SH-SY5Y (cell line): Measurements from ENCODE around the gene SHF.

Experiments
- GATA2 ChIP-seq: IDR thresholded peaks from 2 replicates; pipeline ENCODE4 v1.6.1; 2011; ENCODE audit warnings: mild to moderate bottlenecking, low read depth, low read length
- GATA3 ChIP-seq: IDR thresholded peaks from 2 replicates; pipeline ENCODE4 v1.6.1; 2011; ENCODE audit warnings: low read depth, mild to moderate bottlenecking, low read length, moderate library complexity

The SHF gene, protein sequence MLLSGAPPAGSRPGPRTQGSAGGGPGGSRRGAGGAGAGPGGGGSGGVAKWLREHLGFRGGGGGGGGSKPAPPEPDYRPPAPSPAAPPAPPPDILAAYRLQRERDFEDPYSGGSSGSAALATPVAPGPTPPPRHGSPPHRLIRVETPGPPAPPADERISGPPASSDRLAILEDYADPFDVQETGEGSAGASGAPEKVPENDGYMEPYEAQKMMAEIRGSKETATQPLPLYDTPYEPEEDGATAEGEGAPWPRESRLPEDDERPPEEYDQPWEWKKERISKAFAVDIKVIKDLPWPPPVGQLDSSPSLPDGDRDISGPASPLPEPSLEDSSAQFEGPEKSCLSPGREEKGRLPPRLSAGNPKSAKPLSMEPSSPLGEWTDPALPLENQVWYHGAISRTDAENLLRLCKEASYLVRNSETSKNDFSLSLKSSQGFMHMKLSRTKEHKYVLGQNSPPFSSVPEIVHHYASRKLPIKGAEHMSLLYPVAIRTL

DNA sequence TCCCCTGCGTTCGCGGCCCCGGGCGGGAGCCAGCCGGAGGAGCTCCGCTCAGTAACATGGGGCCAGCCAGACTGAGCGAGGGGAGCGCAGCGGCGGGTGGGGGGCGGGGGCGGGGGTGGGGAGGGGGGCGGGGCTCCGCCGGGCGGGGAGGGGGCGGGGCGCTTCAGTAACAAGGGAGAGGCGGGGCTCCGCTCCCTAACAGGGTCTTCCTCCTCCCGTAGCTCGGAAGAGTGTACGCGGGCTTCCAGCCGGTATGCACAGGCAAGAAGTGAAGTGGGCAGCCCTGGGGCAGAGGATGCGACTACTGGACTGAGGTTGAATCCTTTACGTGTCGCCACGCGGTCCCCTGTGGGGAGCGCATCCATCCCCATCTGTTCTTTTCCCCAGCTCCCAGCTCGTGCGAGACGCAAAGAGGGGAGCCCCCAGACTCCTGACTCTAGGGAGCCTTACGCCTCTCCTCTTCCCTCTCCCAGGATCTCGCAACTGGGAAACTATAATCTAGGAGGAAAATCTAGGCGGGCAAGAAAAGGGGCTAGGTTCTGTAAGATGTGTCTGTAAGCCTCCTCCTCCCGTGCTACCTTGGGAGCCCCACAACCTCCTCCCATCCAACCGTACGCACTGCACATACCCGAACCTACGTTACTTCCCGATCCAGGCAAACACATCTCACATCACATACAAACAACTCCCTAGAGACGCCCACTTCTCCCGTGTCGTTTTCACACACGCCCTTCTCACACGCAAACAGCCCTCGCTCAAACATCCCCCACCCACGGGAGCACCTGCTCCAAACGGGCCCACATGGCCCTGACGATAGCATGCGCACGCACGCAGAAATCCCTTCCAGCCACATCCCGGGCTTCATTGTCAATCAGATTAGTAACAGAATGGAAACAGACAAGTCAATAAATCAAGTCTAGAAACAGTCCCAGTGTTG, at the start of gene SHF:
Gene SHF (minus strand): TSS at position 73 of the 937 bp plus-strand sequence. CDS start 15 bp downstream, at position 58.
- TF ChIP-seq GATA2: 0 out of 2 replicates have a peak, but pooled peaks have one; percentile 10
- no peak for TF ChIP-seq GATA3

DNA sequence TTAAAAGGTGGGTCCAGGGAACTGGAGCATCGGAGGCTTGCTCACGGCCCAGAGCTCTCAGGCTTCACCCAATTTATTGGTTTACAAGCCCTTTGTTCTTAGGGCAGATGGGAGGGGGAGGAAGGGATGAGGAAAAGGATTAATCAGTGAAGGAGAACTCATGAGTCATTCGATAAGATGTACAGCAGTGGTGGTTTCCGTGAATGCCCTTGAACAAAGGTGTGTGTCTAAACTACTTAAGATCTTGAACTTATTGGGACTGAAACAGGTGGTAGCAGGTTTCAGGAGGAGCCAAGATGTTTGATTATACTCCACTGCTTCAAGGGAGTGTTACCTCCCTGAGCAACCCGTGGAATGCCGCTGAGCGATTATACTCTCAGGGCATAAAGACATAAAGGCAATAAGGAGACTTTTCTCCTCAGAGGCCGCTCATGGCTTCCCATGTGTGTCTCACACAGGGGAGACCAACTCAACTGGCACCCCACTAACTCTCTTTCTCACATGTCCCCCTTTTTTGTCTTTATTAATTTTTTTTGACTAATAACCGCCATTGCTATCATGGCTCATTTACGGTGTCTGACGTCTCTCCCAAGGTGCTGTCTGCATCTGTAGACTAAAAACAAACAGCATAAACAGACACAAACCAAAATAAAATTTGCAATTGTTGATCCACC, 46.9 kb upstream of the SHF start:
- TF ChIP-seq GATA2: no peak
- no peak for TF ChIP-seq GATA3

DNA sequence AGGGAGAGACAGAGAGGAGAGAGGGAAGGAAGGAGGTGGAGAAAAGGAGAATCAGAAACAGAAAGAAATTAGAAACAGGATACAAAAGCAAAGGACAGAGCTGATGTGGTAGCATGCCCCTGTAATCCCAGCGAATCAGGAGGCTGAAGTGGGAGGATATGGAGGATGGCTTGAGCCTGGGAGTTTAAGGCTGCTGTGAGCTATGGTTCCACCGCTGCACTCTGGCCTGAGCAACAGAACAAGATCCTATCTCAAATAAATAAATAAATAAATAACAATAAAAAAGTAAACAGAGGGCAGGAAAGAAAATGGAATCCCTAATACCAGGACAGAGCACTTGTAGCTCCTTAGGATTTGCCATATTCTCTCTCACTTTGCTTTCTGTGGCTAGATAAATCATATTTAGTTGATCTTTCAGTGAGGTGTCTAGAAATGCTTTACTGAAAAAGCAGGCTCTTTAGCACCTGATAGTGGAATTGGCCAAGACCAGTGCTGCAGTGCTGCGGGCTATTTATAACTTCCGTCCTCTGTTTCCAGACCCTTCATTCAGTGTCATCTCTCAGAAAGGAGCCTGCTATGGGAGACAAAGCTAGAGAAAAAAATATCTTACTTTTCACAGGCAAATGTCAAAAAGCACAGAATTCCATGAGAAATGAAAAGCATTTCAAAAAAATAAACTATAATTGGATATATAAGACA, 44.2 kb upstream of the SHF start:
- no peak for TF ChIP-seq GATA3
- TF ChIP-seq GATA2: no peak

DNA sequence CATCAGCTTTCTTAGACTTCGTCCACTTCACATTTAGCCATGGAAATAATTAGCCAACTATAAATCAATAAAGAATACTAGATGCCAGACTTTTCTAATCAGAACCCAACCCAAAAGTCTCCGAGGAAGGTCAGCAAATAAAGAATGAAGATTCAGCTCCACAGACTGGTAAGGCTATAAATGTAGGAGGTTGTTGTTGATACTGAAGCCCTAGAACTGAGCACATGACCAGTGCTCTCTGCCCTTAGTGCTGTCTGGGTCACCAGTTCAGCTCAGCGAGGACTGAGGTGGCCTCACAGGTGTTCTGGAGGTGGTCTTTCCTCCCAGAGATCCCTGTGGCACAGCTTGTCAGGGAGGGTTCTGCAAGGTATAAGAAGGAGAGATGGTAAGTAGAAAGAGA, 43.4 kb upstream of the SHF start:
- TF ChIP-seq GATA2 (no peak), GATA3 (no peak)

DNA sequence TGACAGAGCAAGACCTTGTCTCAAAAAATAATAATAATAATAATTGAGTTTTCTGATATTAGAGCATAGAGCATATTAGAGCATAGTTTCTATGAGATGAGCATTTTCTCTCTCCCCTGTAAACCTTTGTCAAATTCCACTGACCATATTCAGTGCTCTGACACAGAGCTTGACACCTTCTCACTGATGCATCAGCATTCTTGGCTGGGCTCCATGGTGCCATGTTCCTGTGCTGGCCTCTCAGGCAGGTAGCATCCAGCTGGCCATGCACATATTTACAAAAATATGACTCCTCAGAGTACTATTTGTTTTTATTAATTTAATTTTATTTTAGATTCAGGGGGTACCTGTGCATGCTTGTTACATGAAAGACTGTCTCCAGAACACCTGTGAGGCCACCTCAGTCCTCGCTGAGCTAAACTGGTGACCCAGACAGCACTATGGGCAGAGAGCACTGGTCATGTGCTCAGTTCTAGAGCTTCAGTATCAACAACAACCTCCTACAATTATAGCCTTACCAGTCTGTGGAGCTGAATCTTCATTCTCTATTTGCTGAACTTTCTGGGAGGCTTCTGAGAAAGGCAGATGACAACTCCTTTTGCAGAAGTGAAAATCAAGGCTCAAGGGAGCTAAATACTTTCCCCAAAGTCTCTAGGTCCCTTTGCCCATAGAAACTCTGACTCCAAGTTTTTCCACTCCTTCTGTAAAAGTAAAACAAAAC, 42.6 kb upstream of the SHF start:
- TF ChIP-seq GATA3: no peak
- no peak for TF ChIP-seq GATA2

DNA sequence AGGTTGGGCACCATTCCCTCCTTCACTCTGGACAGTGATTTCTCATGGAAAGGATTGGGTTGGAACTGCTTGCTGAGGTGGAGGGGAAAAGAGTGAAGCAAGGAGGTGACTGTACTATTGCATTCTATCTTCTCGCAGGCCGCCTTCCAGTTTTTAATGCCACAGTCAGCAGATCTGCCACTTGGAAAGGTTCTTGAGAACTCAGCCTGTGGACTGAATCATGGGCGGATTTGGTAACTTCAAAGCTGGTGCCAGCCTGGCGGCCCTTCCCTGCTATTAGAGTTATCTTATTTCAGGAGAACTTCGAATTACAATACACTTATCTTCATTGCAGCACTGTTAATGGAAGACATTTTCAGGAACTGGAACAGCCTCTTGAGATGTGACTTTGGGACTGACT, 41.2 kb upstream of the SHF start:
- TF ChIP-seq GATA2 (no peak), GATA3 (no peak)

DNA sequence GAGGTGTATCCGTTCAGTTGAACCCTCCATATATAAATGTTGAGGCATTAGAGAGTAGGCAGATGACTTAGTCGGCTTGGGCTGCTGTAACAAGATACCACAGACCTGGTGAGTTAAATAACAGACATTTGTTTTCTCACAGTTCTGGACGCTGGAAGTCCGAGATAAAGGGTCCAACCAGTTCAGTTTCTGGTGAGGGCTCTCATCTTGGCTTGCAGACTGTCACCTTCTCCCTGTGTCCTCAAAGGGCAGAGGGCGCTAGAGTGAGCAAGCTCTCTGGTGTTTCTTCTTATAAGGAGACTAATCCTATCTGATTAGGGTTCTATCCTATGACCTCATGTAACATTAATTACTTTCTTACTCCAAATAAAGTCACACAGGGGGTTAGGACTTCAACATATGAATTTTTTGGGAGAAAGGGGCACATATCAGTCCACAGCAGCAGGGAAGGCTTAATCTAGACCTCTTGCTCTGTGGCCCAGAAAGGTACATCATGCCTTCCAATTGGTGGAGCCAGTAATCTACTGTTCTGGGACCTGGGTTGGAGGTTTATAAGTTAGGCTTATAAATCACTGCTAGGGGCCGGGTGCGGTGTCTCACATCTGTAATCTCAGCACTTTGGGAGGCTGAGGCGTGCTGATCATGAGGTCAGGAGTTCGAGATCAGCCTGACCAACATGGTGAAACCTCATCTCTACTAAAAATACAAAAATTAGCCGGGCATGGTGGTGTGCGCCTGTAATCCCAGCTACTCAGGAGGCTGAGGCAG, 37.9 kb upstream of the SHF start:
- no peak for TF ChIP-seq GATA2
- TF ChIP-seq GATA3: no peak

DNA sequence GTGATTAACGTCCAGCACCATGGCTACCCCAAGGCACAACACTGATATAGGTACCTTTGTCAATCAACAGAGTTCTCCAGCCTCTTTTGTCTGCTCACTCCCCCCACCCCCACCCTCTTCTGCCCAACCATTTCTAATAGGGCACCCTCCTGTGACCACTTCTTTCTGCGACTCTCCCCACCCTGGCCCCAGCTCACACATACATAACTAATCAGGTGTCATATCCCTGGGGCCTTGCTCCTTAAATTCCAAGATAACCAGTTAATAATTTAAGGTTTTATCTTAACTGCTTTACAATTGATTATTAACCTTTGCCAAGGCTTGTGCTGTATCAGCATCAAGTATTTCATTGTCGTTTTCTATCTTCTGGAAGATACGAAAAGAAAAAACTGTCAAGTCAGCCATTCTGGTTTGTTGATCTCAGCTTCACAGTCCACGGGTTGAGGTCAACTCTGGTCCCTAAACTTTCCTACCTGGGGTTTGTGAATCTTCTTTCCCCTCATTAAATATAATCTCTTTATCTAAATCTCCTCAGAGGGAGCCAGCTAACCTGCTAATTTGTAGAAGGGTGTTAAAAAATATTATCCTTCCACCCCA, 37.0 kb upstream of the SHF start:
- TF ChIP-seq GATA2: no peak
- no peak for TF ChIP-seq GATA3

DNA sequence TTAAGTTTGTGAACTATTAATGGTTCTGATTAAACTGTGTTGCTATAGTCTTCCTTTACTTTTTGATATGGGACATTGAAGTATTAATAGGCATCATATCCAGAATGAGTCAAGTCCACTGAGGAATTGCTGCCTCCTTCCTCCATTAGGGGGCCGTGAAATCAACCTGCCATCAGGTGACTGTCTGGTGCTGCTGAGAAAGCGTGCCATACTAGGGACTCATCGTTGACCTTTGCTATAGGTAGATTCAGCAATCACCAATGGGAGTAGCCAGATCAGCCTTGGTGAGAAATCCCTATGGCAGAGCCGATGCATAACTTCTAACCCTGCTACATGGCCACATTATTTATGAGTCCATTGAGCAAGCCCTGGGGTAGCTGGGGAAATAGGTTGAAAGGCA, 34.2 kb upstream of the SHF start:
- TF ChIP-seq GATA2 (no peak), GATA3 (no peak)

DNA sequence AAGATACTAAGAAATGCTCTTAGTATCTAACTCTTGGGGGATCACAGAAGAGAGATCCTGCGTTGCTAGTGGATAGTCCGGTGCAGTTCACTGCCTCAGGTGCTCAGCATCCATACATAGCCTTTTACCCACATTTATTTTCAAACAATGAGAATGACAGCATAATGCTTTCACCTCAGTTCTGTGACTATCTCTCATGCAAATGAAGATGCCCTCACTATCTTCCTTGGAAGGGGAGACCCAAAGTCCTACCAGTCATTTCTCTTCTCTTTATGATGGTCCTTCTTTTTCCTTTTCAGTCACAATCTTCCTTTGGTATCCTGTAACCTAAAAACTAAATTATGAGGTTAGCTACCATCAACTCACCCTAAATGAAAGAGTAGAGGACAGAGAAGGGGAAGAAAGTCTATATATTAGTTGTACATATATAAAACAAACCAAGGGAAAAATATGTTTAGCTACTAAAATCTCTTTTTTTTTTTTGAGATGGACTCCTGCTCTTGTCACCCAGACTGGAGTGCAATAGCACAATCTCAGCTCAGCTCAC, 33.4 kb upstream of the SHF start:
- TF ChIP-seq GATA3: no peak
- no peak for TF ChIP-seq GATA2

DNA sequence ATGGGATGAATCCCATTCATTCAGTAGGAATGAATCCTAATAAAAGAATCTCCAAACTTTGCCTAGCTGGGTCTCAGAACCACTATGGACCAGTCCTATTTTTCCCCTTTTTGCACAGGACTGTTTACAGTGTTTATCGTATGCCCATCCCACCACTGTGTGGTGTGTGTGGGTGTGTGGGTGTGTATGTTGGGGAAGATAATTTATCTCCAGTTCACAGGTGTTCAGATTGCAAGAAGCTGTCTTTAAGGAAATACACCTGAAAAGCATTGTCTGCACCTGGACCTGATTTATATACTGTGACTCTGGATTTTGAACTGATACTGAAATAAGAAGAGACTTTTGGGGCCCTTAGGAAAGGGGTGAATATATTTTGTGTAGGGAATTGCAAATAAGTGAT, 24.7 kb upstream of the SHF start:
- no peak for TF ChIP-seq GATA2

DNA sequence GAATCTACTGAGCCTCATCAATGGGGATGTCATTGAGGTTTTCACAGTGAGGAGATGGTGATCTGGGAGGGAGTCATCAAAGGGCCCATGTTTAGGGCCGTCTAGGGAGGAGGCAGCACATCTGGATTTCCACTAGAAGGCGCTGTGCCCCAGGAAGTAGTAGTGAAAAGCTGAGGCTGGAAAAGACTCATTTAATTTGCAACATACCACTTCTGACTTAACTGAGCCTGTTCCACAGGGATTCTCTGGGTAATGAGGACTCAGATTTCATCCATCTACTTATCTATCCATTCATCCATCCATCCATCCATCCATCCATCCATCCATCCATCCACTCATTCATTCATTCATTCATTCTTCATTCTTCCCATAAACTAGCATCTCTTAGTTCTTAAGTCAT, 17.4 kb upstream of the SHF start:
- TF ChIP-seq GATA3: no peak
- no peak for TF ChIP-seq GATA2
